ENCODE data around the gene KRTCAP3.

GRCh38 chr2:27489118-27489497, 46.9 kb downstream of the KRTCAP3 start:
- TF ChIP-seq CTCF (IDR thresholded peaks at IDR 0.05) (no peak), POLR2A (IDR thresholded peaks at IDR 0.05) (no peak)
